Small intestine (tissue), 7 donors: ENCODE data around the gene TLR2. TPM values are rescaled to one million over a fixed set of nuclear protein-coding genes. Genes with fewer than 3 reads are reported as not detected.
"Not testable (repeated sequence)": the region's sequence is repeated elsewhere in the genome, so short reads cannot be mapped to it uniquely, and the experiment has no call there.

Source experiments
- DNase-seq, 2 donors: peaks; one replicate each; pipeline versions ENCODE4 v3.0.0 to v3.0.0-alpha.2; 2013
- FAIRE-seq: peaks from 2 replicates; lab custom pipeline; 2012; peaks lifted over from hg19 to GRCh38; lab: Jason Lieb, UNC
- H3K27ac ChIP-seq, 3 donors: one replicate each; pipeline ENCODE4 v1.5.1; 2013; ENCODE audit warnings: low read length in 2 of 3, mild to moderate bottlenecking in 2 of 3, control low read depth in 1 of 3, inconsistent platforms in 1 of 3, low read depth in 1 of 3, moderate library complexity in 1 of 3
- H3K27me3 ChIP-seq, 3 donors: one replicate each; pipeline ENCODE4 v1.6.1; 2013; ENCODE audit warnings: low read length in 3 of 3, inconsistent platforms in 1 of 3; ENCODE audit not compliant: control insufficient read depth in 3 of 3, insufficient read depth in 3 of 3
- H3K36me3 ChIP-seq, 3 donors: one replicate each; pipeline ENCODE4 v1.6.1; 2013; ENCODE audit warnings: low read length in 3 of 3, inconsistent platforms in 1 of 3, low read depth in 1 of 3, mild to moderate bottlenecking in 1 of 3, moderate library complexity in 1 of 3; ENCODE audit not compliant: control insufficient read depth in 3 of 3, insufficient read depth in 2 of 3
- H3K4me1 ChIP-seq, 3 donors: one replicate each; pipeline ENCODE4 v1.6.1; 2013; ENCODE audit warnings: low read length in 2 of 3, inconsistent platforms in 1 of 3, low read depth in 1 of 3, mild to moderate bottlenecking in 1 of 3, moderate library complexity in 1 of 3; ENCODE audit not compliant: control insufficient read depth in 3 of 3, insufficient read depth in 2 of 3
- H3K4me3 ChIP-seq, 3 donors: one replicate each; pipeline ENCODE4 v1.5.1; 2013; ENCODE audit warnings: low read length in 3 of 3, control low read depth in 1 of 3, inconsistent platforms in 1 of 3, low read depth in 1 of 3, mild to moderate bottlenecking in 1 of 3, moderate library complexity in 1 of 3
- H3K9me3 ChIP-seq, 2 donors: one replicate each; pipeline ENCODE4 v1.6.1; 2013; ENCODE audit warnings: low read depth in 1 of 2, low read length in 1 of 2; ENCODE audit not compliant: control insufficient read depth in 2 of 2, insufficient read depth in 1 of 2
- WGBS, 3 donors: extraction: QIAGEN DNeasy Blood & Tissue Kit; methylation state at CpG; one replicate each; pipeline ENCODE4 v1.1.7; 2013; 5-methylcytosine and 5-hydroxymethylcytosine counted together
- polyA plus RNA-seq, 4 donors: library from polyadenylated mRNA; stranded (reverse) in 3 of 4; unstranded in 1 of 4; fragments of 200-250 nt in 3 of 4; fragments of 120-200 nt in 1 of 4; gene quantifications; one replicate each; pipeline versions ENCODE4 v1.2.1 to v1.2.3, GENCODE V29; 2013
- donor health status: healthy with polysubstance abuse.
- donor health status: control.
- donor health status: control.
- donor health status: Bipolar disorder and iron deficiency.
- donor health status: healthy.

The TLR2 gene
- polyA plus RNA-seq, 4 donors, result 1.4 to 11.2 (median 3.1) TPM

DNA sequence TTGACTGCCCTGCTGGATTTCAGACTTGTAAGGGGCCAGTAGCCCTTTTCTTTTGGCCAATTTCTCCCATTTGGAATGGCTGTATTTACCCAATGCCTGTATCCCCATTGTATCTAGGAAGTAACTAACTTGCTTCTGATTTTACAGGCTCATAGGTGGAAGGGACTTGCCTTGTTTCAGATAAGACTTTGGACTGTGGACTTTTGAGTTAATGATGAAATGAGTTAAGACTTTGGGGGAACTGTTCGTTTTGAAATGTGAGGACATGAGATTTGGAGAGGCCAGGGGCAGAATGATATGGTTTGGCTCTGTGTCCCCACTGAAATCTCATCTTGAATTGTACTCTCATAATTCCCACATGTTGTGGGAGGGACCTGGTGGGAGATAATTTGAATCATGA is 17.6 kb upstream of the TLR2 start:
- not testable (repeated sequence) for H3K27me3 ChIP-seq, H3K4me3 ChIP-seq, H3K27ac ChIP-seq, FAIRE-seq, H3K36me3 ChIP-seq, DNase-seq, H3K4me1 ChIP-seq
- WGBS, 3 donors, result 0 to 31% (median 10%) methylated on average over 1 of the region's 1 CpG
- peaks cover 0 to 15% of the 10 kb centered on the region in 2 donors for H3K9me3 ChIP-seq

- DNase-seq (no peak), FAIRE-seq (no peak)
- Histone ChIP-seq H3K36me3 (no peaks in the 10 kb centered on the region), H3K27me3 (no peaks in the 10 kb centered on the region), H3K4me1 (peaks cover 0 to 6% (median 0%) of the 10 kb centered on the region in 3 donors), H3K4me3 (no peak overlapping the region), H3K9me3 (peaks cover 0 to 11% of the 10 kb centered on the region in 2 donors), H3K27ac (no peak overlapping the region)
- WGBS, 3 donors, result 74 to 83% (median 80%) methylated on average over 2 of the region's 2 CpGs
Measured at GRCh38 chr4:153668647-153669046, 15.4 kb upstream of the TLR2 start.

GRCh38 chr4:153669838-153670237 is 14.2 kb upstream of the TLR2 start:
- DNase-seq (no peak), FAIRE-seq (no peak)
- WGBS, 3 donors, result 50 to 83% (median 53%) methylated on average over 3 of the region's 3 CpGs
- Histone ChIP-seq H3K4me3 (no peak overlapping the region), H3K4me1 (peaks cover 0 to 6% (median 0%) of the 10 kb centered on the region in 3 donors), H3K9me3 (peaks cover 0 to 11% of the 10 kb centered on the region in 2 donors), H3K27ac (no peak overlapping the region), H3K27me3 (no peaks in the 10 kb centered on the region), H3K36me3 (no peaks in the 10 kb centered on the region)

DNA sequence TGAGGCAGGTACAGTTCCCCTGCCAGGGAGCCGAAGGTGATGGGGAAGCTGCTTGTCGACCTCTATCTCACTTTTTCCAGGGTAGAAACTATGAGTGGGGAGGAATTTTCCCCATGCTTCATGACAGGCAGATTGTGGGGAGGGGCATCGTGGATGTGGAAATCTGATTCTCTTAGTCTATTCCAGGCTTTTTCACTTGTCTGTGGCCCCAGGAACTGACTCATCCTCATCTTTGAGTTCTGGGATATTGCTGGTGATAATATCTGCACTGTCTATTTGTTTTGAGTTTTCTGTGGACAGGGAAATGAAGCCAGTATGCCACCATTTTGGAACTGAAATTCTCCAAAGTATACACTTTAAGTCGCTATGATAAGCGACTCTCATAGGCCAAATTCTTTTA is 7.6 kb upstream of the TLR2 start:
- FAIRE-seq (no peak), DNase-seq (no peak)
- peaks cover 0 to 16% of the 10 kb centered on the region in 2 donors for H3K9me3 ChIP-seq
- no peak overlapping the region for H3K4me3 ChIP-seq
- no peak overlapping the region for H3K27ac ChIP-seq
- no peaks in the 10 kb centered on the region for H3K4me1 ChIP-seq
- no peaks in the 10 kb centered on the region for H3K36me3 ChIP-seq
- WGBS, 3 donors, result 82 to 90% (median 86%) methylated on average over 5 of the region's 5 CpGs
- H3K27me3 ChIP-seq, result peaks cover 0 to 5% (median 2%) of the 10 kb centered on the region in 3 donors

GRCh38 chr4:153676984-153677383 is 7.1 kb upstream of the TLR2 start:
- peaks cover 0 to 5% (median 2%) of the 10 kb centered on the region in 3 donors for H3K27me3 ChIP-seq
- FAIRE-seq (no peak), DNase-seq (no peak)
- peaks cover 0 to 16% of the 10 kb centered on the region in 2 donors for H3K9me3 ChIP-seq
- no peaks in the 10 kb centered on the region for H3K36me3 ChIP-seq
- 57 to 86% (median 82%) methylated on average over 1 of the region's 1 CpG for WGBS, 3 donors
- no peak overlapping the region for H3K27ac ChIP-seq
- H3K4me3 ChIP-seq, result no peak overlapping the region
- H3K4me1 ChIP-seq, result no peaks in the 10 kb centered on the region

DNA sequence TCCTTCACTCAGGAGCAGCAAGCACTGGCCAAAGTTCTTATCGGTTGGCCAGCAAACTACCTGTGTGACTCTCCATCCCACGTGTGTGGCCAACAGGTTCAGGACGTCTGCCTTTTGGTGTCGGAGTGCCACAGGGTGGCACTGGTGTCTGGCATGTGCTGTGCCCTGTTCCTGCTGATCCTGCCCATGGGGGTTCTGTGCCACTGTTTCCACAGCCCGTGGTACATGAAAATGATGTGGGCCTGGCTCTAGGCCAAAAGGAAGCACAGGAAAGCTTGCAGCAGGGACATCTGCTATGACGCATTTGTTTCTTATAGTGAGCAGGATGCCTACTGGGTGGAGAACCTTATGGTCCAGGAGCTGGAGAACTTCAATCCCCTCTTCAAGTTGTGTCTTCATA is 4.6 kb upstream of the TLR2 start:
- H3K36me3 ChIP-seq, result no peaks in the 10 kb centered on the region
- 57 to 75% (median 66%) methylated on average over 6 of the region's 6 CpGs for WGBS, 3 donors
- peaks cover 0 to 9% (median 2%) of the 10 kb centered on the region in 3 donors for H3K27me3 ChIP-seq
- no peak overlapping the region for H3K4me3 ChIP-seq
- no peak overlapping the region for H3K27ac ChIP-seq
- no peak for FAIRE-seq
- DNase-seq, result no peak
- H3K4me1 ChIP-seq, result peaks cover 0 to 5% (median 0%) of the 10 kb centered on the region in 3 donors
- H3K9me3 ChIP-seq, result peaks cover 0 to 16% of the 10 kb centered on the region in 2 donors

- 9 to 13% (median 11%) methylated on average over 21 to 27 of the region's 27 CpGs for WGBS, 3 donors
- peaks cover 0 to 7% (median 0%) of the 10 kb centered on the region in 3 donors for H3K36me3 ChIP-seq
- DNase-seq, result no peak
- FAIRE-seq, result no peak
- H3K4me1 ChIP-seq, result peaks cover 0 to 5% (median 0%) of the 10 kb centered on the region in 3 donors
- H3K4me3 ChIP-seq, result peak overlapping the region in 2 of 3 donors; percentile 68 to 71
- peak overlapping the region in 1 of 3 donors; percentile 42 for H3K27ac ChIP-seq
- peaks cover 0 to 20% of the 10 kb centered on the region in 2 donors for H3K9me3 ChIP-seq
- H3K27me3 ChIP-seq, result peaks cover 0 to 9% (median 2%) of the 10 kb centered on the region in 3 donors
Measured at GRCh38 chr4:153683763-153684181, 308 bp upstream of the TLR2 start.

DNA sequence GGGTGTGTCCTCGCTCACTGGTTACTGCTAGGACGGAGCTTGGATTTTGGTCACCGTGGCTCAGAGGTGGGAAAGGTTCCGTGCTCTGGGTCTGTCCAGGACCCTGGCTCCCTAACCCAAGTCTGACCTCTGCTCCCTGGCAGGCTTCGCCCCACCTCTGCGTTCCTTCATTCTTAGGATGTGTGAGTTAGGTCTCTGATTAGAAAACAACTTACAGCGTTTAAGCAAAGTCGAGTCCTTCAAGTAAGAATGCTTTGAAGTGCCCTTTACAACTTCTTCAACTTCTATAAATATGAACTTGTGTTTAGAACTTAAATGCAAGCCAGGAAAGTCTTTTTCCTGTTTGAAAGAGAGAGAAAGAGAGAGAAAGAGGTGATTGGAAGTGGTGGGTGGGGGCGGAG is 891 bp downstream of the TLR2 start:
- H3K27me3 ChIP-seq, result peaks cover 0 to 4% (median 0%) of the 10 kb centered on the region in 3 donors
- FAIRE-seq (no peak), DNase-seq (no peak)
- H3K4me1 ChIP-seq, result peaks cover 0 to 5% (median 0%) of the 10 kb centered on the region in 3 donors
- peak overlapping the region; percentile 58 to 71 (median 68) for H3K4me3 ChIP-seq
- H3K9me3 ChIP-seq, result peaks cover 0 to 21% of the 10 kb centered on the region in 2 donors
- peaks cover 0 to 7% (median 2%) of the 10 kb centered on the region in 3 donors for H3K36me3 ChIP-seq
- H3K27ac ChIP-seq, result peak overlapping the region in 1 of 3 donors; percentile 70
- 4 to 20% (median 16%) methylated on average over 9 of the region's 9 CpGs for WGBS, 3 donors

DNA sequence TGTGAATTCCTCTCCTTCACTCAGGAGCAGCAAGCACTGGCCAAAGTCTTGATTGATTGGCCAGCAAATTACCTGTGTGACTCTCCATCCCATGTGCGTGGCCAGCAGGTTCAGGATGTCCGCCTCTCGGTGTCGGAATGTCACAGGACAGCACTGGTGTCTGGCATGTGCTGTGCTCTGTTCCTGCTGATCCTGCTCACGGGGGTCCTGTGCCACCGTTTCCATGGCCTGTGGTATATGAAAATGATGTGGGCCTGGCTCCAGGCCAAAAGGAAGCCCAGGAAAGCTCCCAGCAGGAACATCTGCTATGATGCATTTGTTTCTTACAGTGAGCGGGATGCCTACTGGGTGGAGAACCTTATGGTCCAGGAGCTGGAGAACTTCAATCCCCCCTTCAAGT is 20.4 kb downstream of the TLR2 start:
- Histone ChIP-seq H3K9me3 (no peaks in the 10 kb centered on the region), H3K36me3 (peaks cover 0 to 3% (median 0%) of the 10 kb centered on the region in 3 donors), H3K27ac (no peak overlapping the region), H3K4me3 (no peak overlapping the region), H3K4me1 (peaks cover 0 to 7% (median 0%) of the 10 kb centered on the region in 3 donors), H3K27me3 (peaks cover 0 to 2% (median 0%) of the 10 kb centered on the region in 3 donors)
- DNase-seq, result no peak
- no peak for FAIRE-seq
- 91 to 96% (median 96%) methylated on average over 7 of the region's 7 CpGs for WGBS, 3 donors
